ENCODE data around the gene PAPSS1. TPM values are rescaled to one million over a fixed set of nuclear protein-coding genes. Genes with fewer than 3 reads are reported as not detected.
"Not testable (repeated sequence)": the region's sequence is repeated elsewhere in the genome, so short reads cannot be mapped to it uniquely, and the experiment has no call there.

PAPSS1 gene
- total RNA-seq, 2 donors from 2014 or later = 128 to 164 TPM

DNA sequence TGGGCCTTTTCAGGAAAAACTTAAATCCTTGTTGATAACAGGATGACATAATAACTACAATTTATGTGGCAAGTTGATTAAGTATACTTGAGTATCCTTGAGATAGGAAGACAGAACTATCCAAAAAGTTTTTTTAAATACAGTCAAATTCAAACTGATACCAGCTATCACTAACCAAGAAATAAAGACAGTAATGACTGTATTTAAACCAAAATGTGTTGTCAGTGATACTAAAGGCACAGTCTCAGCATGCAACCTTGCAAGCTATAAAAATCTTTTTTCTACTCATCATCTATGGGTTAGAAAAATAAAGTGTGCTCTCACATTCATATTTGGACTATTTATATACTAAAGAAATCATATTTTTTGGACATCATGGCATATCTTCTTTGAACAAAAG is 64.7 kb downstream of the PAPSS1 start:
- TF ChIP-seq CTCF (conservative IDR thresholded peaks at IDR 0.05) = no peak
- no peak overlapping the region for H3K27ac Mint-ChIP-seq
- no peaks in the 10 kb centered on the region for H3K9me3 Mint-ChIP-seq

GRCh38 chr4:107654694-107655093 is 65.3 kb downstream of the PAPSS1 start:
- H3K36me3 Mint-ChIP-seq (ENCODE audit: low read depth) = peaks cover 66% of the 10 kb centered on the region
- peaks cover 20% of the 10 kb centered on the region for H3K4me1 Mint-ChIP-seq
- Histone ChIP-seq H3K27ac (ENCODE audit: low read depth, low read length) (no peak overlapping the region), H3K4me1 (ENCODE audit: control insufficient read depth, insufficient read depth, low read length) (no peaks in the 10 kb centered on the region), H3K9me3 (ENCODE audit: control insufficient read depth, low read length) (no peaks in the 10 kb centered on the region), H3K4me3 (ENCODE audit: low read length) (no peak overlapping the region), H3K9ac (ENCODE audit: extremely low read depth, low read length, poor library complexity, severe bottlenecking) (no peak overlapping the region), H3K27me3 (ENCODE audit: control insufficient read depth, insufficient read depth, low read length, poor library complexity, severe bottlenecking) (no peaks in the 10 kb centered on the region), H3K36me3 (ENCODE audit: control insufficient read depth, insufficient read depth, low read length) (peaks cover 65% of the 10 kb centered on the region)
- DNase-seq = peak; percentile 49
- no peak overlapping the region for H3K4me3 Mint-ChIP-seq
- no peaks in the 10 kb centered on the region for H3K9me3 Mint-ChIP-seq
- H3K27me3 Mint-ChIP-seq (ENCODE audit: insufficient read depth) = no peaks in the 10 kb centered on the region
- 19 to 74% methylated on average over 4 to 10 of the region's 10 CpGs for WGBS, 2 experiments (ENCODE audit: insufficient coverage in 1 of 2, insufficient read length in 1 of 2)
- TF ChIP-seq CTCF (conservative IDR thresholded peaks at IDR 0.05) = peak; percentile 42
- no peak overlapping the region for H3K27ac Mint-ChIP-seq

More for the DNA sequence above, 64.7 kb downstream of the PAPSS1 start:
- Mint-ChIP-seq H3K27me3 (ENCODE audit: insufficient read depth) (no peaks in the 10 kb centered on the region), H3K36me3 (ENCODE audit: low read depth) (peaks cover 66% of the 10 kb centered on the region), H3K4me1 (peaks cover 14% of the 10 kb centered on the region), H3K4me3 (no peak overlapping the region)
- no peak for DNase-seq
- no peak overlapping the region for H3K27ac ChIP-seq (ENCODE audit: low read depth, low read length)
- no peaks in the 10 kb centered on the region for H3K9me3 ChIP-seq (ENCODE audit: control insufficient read depth, low read length)
- no peak overlapping the region for H3K4me3 ChIP-seq (ENCODE audit: low read length)
- no peaks in the 10 kb centered on the region for H3K27me3 ChIP-seq (ENCODE audit: control insufficient read depth, insufficient read depth, low read length, poor library complexity, severe bottlenecking)
- peaks cover 66% of the 10 kb centered on the region for H3K36me3 ChIP-seq (ENCODE audit: control insufficient read depth, insufficient read depth, low read length)
- H3K9ac ChIP-seq (ENCODE audit: extremely low read depth, low read length, poor library complexity, severe bottlenecking) = no peak overlapping the region
- H3K4me1 ChIP-seq (ENCODE audit: control insufficient read depth, insufficient read depth, low read length) = no peaks in the 10 kb centered on the region

DNA sequence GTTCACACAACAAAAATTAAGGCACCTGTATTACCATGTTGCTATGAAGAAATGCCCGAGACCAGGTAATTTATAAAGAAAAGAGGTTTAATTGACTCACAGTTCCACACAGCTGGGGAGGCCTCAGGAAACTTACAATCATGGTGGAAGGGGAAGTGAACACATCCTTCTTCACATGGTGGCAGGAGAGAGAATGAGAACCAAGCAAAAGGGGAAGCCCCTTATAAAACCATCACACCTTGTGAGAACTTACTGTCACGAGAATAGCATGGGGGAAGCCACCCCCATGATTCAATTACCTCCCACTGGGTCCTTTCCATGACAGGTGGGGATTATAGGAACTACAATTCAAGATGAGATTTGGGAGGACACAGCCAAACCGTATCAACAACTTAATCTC is 68.6 kb downstream of the PAPSS1 start:
- WGBS, 2 experiments (ENCODE audit: insufficient coverage in 1 of 2, insufficient read length in 1 of 2) = 80 to 88% methylated on average over 3 of the region's 3 CpGs

DNA sequence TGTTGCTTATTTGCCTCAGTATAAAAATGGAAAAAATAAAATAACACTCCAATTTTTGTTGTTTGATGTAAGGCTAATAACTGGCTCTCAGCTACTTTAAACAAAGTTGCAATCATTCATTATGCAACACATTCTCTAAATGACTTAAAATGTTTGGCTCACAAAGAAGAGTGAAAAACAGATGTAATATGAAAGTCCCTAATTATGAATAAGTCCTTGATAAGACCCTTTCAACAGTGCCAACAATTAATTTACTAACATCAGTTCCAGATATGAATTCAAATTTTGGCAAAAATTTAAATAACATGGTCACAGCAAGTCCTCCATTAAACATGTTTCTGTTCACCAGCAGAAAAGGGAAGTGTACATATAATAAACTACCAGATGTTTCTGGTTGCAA is 69.8 kb downstream of the PAPSS1 start:
- Histone ChIP-seq H3K9ac (ENCODE audit: extremely low read depth, low read length, poor library complexity, severe bottlenecking) (no peak overlapping the region), H3K9me3 (ENCODE audit: control insufficient read depth, low read length) (no peaks in the 10 kb centered on the region), H3K27ac (ENCODE audit: low read depth, low read length) (no peak overlapping the region), H3K36me3 (ENCODE audit: control insufficient read depth, insufficient read depth, low read length) (peaks cover 45% of the 10 kb centered on the region), H3K4me3 (ENCODE audit: low read length) (peak overlapping the region; percentile 42), H3K27me3 (ENCODE audit: control insufficient read depth, insufficient read depth, low read length, poor library complexity, severe bottlenecking) (no peaks in the 10 kb centered on the region), H3K4me1 (ENCODE audit: control insufficient read depth, insufficient read depth, low read length) (peaks cover 18% of the 10 kb centered on the region)
- H3K9me3 Mint-ChIP-seq = no peaks in the 10 kb centered on the region
- H3K4me3 Mint-ChIP-seq = no peak overlapping the region
- H3K4me1 Mint-ChIP-seq = peaks cover 56% of the 10 kb centered on the region
- peaks cover 55% of the 10 kb centered on the region for H3K36me3 Mint-ChIP-seq (ENCODE audit: low read depth)
- no peak for DNase-seq
- TF ChIP-seq CTCF (conservative IDR thresholded peaks at IDR 0.05) = no peak
- H3K27ac Mint-ChIP-seq = no peak overlapping the region
- H3K27me3 Mint-ChIP-seq (ENCODE audit: insufficient read depth) = no peaks in the 10 kb centered on the region

More for the DNA sequence above, 68.6 kb downstream of the PAPSS1 start:
- H3K4me1 Mint-ChIP-seq = peaks cover 49% of the 10 kb centered on the region
- not testable (repeated sequence) for H3K4me3 ChIP-seq (ENCODE audit: low read length); H3K9me3 ChIP-seq (ENCODE audit: control insufficient read depth, low read length); H3K27ac ChIP-seq (ENCODE audit: low read depth, low read length); H3K27me3 Mint-ChIP-seq (ENCODE audit: insufficient read depth); H3K9me3 Mint-ChIP-seq; H3K27ac Mint-ChIP-seq; H3K4me3 Mint-ChIP-seq; DNase-seq; H3K9ac ChIP-seq (ENCODE audit: extremely low read depth, low read length, poor library complexity, severe bottlenecking); H3K27me3 ChIP-seq (ENCODE audit: control insufficient read depth, insufficient read depth, low read length, poor library complexity, severe bottlenecking)
- H3K36me3 Mint-ChIP-seq (ENCODE audit: low read depth) = peaks cover 57% of the 10 kb centered on the region
- Histone ChIP-seq H3K36me3 (ENCODE audit: control insufficient read depth, insufficient read depth, low read length) (peaks cover 54% of the 10 kb centered on the region), H3K4me1 (ENCODE audit: control insufficient read depth, insufficient read depth, low read length) (peaks cover 12% of the 10 kb centered on the region)

Measured in endodermal cell (in vitro differentiated cells).